Measurements from ENCODE around the gene UNC45B. TPM values are rescaled to one million over a fixed set of nuclear protein-coding genes. Genes with fewer than 3 reads are reported as not detected.

UNC45B gene
- total and polyA plus RNA-seq, 2 of the 4 experiments (the other 2 are of a cell fraction) = not detected

- dilution Hi-C loops (cut with HindIII; ENCODE audit: low sequenced_read_pairs, unreplicated experiment) = no loop called here
- BruUV-seq (replicated peaks) = no TSS peak
- CTCF ChIA-PET = no interaction called here
Measured at GRCh38 chr17:35164716-35165115, 17.1 kb downstream of the UNC45B start.

More at GRCh38 chr17:35164716-35165115, 17.1 kb downstream of the UNC45B start:
- H3K18ac ChIP-seq (ENCODE audit: low read depth, low read length) = no peak overlapping the region
- no peak overlapping the region for H3K9ac ChIP-seq (ENCODE audit: low read depth, low read length)
- H4K8ac ChIP-seq (ENCODE audit: low read depth in 2 of 2, low read length in 2 of 2) = no peak overlapping the region
- H2BK15ac ChIP-seq (ENCODE audit: low read depth, low read length) = no peak overlapping the region
- H3K4me3 ChIP-seq (ENCODE audit: insufficient read depth, low read depth, low read length) = no peak overlapping the region
- no peak overlapping the region for H2AK5ac ChIP-seq (ENCODE audit: low read depth, low read length)
- no peak overlapping the region for H3K14ac ChIP-seq (replicated peaks; ENCODE audit: low read depth, low read length)
- H2BK120ac ChIP-seq (ENCODE audit: low read depth, low read length) = no peak overlapping the region
- no peaks in the 10 kb centered on the region for H3K36me3 ChIP-seq (ENCODE audit: control insufficient read depth, insufficient read depth, low read length)
- 50% methylated on average over 1 of the region's 5 CpGs; no CpG with 5 or more reads in 1 of the 2 experiments for WGBS, 2 experiments (ENCODE audit: extremely low coverage in 2 of 2, insufficient read length in 1 of 2)
- H3K4me1 ChIP-seq (ENCODE audit: control insufficient read depth, insufficient read depth, low read length) = peaks cover 4% of the 10 kb centered on the region; the same call in 1 of the 2 replicates
- H2AFZ ChIP-seq (replicated peaks; ENCODE audit: low read length, poor library complexity) = no peak overlapping the region
- no peak overlapping the region for H3K23ac ChIP-seq (ENCODE audit: low read depth, low read length)
- H3K79me1 ChIP-seq (ENCODE audit: low read depth in 1 of 2, low read length in 2 of 2) = no peaks in the 10 kb centered on the region
- intact Hi-C loops (cut with micrococcal nuclease) (no loop called here), in situ Hi-C loops (cut with MboI; ENCODE audit: low sequenced_read_pairs) (loop anchor here (5.0 kb wide), 1 partner anchor 373 kb away; the partner anchor contains the start of gene SLFN12L)
- no peak overlapping the region for H3K4me2 ChIP-seq (ENCODE audit: low read depth, low read length)
- H2AK9ac ChIP-seq (replicated peaks; ENCODE audit: low read depth, low read length, poor library complexity) = no peak overlapping the region
- POLR2A ChIA-PET (ENCODE audit: unreplicated experiment) = no interaction called here
- TF ChIP-seq ELK1 (IDR thresholded peaks at IDR 0.05; ENCODE audit: borderline replicate concordance, low read depth, low read length) (no peak), USF2 (IDR thresholded peaks at IDR 0.05; ENCODE audit: low read depth, low read length) (no peak), CHD1 (IDR thresholded peaks at IDR 0.05; ENCODE audit: low read depth, low read length) (no peak), RAD21 (IDR thresholded peaks at IDR 0.05; ENCODE audit: low read length) (no peak), MAZ (IDR thresholded peaks at IDR 0.05; ENCODE audit: borderline replicate concordance, low read depth, low read length) (no peak), RCOR1 (IDR thresholded peaks at IDR 0.05; ENCODE audit: insufficient replicate concordance, low read length) (no peak), CTCF (conservative IDR thresholded peaks at IDR 0.05; ENCODE audit: low read depth, low read length) (no peak), MAFK (IDR thresholded peaks at IDR 0.05; ENCODE audit: low read depth, low read length) (no peak), SMC3 (IDR thresholded peaks at IDR 0.05; ENCODE audit: low read depth, low read length) (no peak), POLR2A (IDR thresholded peaks at IDR 0.05; ENCODE audit: low read depth, low read length) (no peak), CEBPB (IDR thresholded peaks at IDR 0.05; ENCODE audit: low read depth, low read length) (no peak), BHLHE40 (IDR thresholded peaks at IDR 0.05; ENCODE audit: low read depth, low read length) (no peak), MXI1 (IDR thresholded peaks at IDR 0.05; ENCODE audit: borderline replicate concordance, low read depth, low read length) (no peak)
- H2BK5ac ChIP-seq (ENCODE audit: low read depth, low read length, poor library complexity, severe bottlenecking) = no peak overlapping the region
- H4K20me1 ChIP-seq (ENCODE audit: insufficient read depth, low read length) = no peaks in the 10 kb centered on the region
- H4K5ac ChIP-seq (ENCODE audit: low read depth, low read length) = no peak overlapping the region
- no peak overlapping the region for H3K4ac ChIP-seq (ENCODE audit: low read depth, low read length)
- peaks cover 23% of the 10 kb centered on the region for H3K27me3 ChIP-seq (ENCODE audit: control insufficient read depth, insufficient read depth, low read length)
- H3K9me3 ChIP-seq (ENCODE audit: control insufficient read depth, insufficient read depth, low read length) = no peaks in the 10 kb centered on the region
- ATAC-seq (ENCODE audit: low read depth) (no peak), DNase-seq (no peak)
- 0 out of 2 replicates have a peak, but pooled peaks cover 5% of the 10 kb centered on the region for H3K9me1 ChIP-seq (ENCODE audit: insufficient read depth, low read length)
- H4K91ac ChIP-seq (ENCODE audit: insufficient read depth, low read depth, low read length) = no peak overlapping the region
- no peak overlapping the region for H2BK20ac ChIP-seq (ENCODE audit: low read depth, low read length)
- no peak overlapping the region for H3K56ac ChIP-seq (ENCODE audit: extremely low read depth, insufficient read depth, low read length)
- H3K27ac ChIP-seq (ENCODE audit: insufficient read depth, low read length) = no peak overlapping the region

All from IMR-90 (cell line).